Amniotic stem cell (primary cell): ENCODE measurements around the gene PPARD.
"Not testable (repeated sequence)": the region's sequence is repeated elsewhere in the genome, so short reads cannot be mapped to it uniquely, and the experiment has no call there.

Experiments
- DNase-seq: peaks from one replicate; lab custom pipeline; 2025; lab: John Stamatoyannopoulos, UW

PPARD gene

GRCh38 chr6:35438378-35439065 lies 96.2 kb downstream of the PPARD start:
- not testable (repeated sequence) for DNase-seq

- DNase-seq: no peak
These were observed 97.0 kb downstream of the PPARD start for GRCh38 chr6:35439308-35439707.

GRCh38 chr6:35441205-35441604 lies 98.8 kb downstream of the PPARD start:
- DNase-seq: no peak

GRCh38 chr6:35441642-35442041 lies 99.3 kb downstream of the PPARD start:
- no peak for DNase-seq

- no peak for DNase-seq
These were observed 100.3 kb downstream of the PPARD start for GRCh38 chr6:35442693-35443092.

GRCh38 chr6:35443341-35444030 lies 101.1 kb downstream of the PPARD start:
- DNase-seq: no peak

- DNase-seq: no peak
These were observed 103.3 kb downstream of the PPARD start for GRCh38 chr6:35445691-35446090.

GRCh38 chr6:35448191-35448590 lies 105.8 kb downstream of the PPARD start:
- no peak for DNase-seq

- peak; percentile 76 for DNase-seq
These were observed 107.0 kb downstream of the PPARD start for GRCh38 chr6:35449287-35449881.

- no peak for DNase-seq
These were observed 109.2 kb downstream of the PPARD start for GRCh38 chr6:35451354-35452182.

- peak; percentile 89 for DNase-seq
These were observed 110.1 kb downstream of the PPARD start, which contains the start of gene FANCE for GRCh38 chr6:35452183-35453090. TSS of gene FANCE (plus strand) at chr6:35452338. CDS start at chr6:35452546, 208 bp downstream.

GRCh38 chr6:35453236-35453635 lies 110.9 kb downstream of the PPARD start:
- DNase-seq: no peak

GRCh38 chr6:35454391-35455110 lies 112.2 kb downstream of the PPARD start:
- DNase-seq: no peak

- DNase-seq: no peak
These were observed 115.5 kb downstream of the PPARD start for GRCh38 chr6:35457907-35458306.

GRCh38 chr6:35461270-35461669 lies 118.9 kb downstream of the PPARD start:
- no peak for DNase-seq

- no peak for DNase-seq
These were observed 120.9 kb downstream of the PPARD start for GRCh38 chr6:35463292-35463691.

- no peak for DNase-seq
These were observed 123.3 kb downstream of the PPARD start for GRCh38 chr6:35465646-35466045.

- peak; percentile 90 for DNase-seq
These were observed 126.0 kb downstream of the PPARD start, which contains the start of gene RPL10A for GRCh38 chr6:35468181-35468979. TSS of gene RPL10A (plus strand) at chr6:35468401. CDS start at chr6:35468435, 34 bp downstream.

- DNase-seq: no peak
These were observed 126.8 kb downstream of the PPARD start for GRCh38 chr6:35468980-35469750.
